Anterior cingulate cortex (tissue), 58 donors: ENCODE data around the gene ETV3.

Experiments used
- DNase-seq, 58 donors: peaks; one replicate each; lab custom pipeline; 2025; lab: John Stamatoyannopoulos, UW

The ETV3 gene

DNA sequence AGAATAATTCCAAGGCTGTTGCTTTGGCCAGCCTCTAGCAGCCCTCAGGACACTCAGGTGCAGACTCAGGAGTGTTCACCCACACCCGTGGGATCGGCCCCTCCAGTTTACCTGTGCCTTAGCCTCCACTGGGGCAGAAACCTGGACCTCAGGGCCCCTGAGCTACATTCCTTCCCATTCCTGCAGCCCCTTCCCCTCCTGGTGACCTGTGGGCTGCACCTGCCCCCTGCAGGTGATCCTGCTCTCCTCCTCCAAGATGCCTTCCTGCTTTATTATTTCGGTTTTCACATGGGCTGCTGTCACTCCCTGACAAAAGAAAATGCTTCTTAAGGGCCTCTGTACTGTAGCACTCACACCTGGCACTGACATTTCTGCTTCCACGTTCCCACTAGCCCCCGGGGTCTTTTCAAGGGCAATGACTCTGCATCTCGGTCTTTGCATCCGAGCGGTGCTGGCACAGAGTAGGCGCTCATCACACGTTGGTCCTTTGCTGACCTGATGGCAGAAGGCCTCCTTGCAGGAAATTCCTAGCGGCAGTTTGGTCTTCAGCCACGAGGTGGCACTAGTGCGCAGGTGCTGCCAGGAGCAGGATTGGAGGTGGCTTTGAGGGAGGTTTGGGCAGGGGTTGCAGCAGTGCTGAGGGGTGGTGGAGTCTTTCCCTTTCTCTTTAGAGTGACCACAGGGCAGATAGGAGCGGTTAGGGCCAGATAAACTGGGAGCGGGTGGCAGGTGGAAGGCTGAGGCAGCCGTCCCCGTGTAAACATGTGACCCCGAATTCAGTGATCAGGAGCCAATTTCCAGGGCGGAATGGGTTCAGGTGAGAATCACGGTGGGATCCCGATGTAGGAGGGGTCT lies 25.3 kb upstream of the ETV3 start:
- DNase-seq = peak in 48 of 58 donors; percentile 9 to 73 (median 32)

- no peak for DNase-seq
Measured at GRCh38 chr1:157162345-157162744, 24.1 kb upstream of the ETV3 start.

GRCh38 chr1:157161901-157162300 lies 23.7 kb upstream of the ETV3 start:
- DNase-seq = no peak

DNA sequence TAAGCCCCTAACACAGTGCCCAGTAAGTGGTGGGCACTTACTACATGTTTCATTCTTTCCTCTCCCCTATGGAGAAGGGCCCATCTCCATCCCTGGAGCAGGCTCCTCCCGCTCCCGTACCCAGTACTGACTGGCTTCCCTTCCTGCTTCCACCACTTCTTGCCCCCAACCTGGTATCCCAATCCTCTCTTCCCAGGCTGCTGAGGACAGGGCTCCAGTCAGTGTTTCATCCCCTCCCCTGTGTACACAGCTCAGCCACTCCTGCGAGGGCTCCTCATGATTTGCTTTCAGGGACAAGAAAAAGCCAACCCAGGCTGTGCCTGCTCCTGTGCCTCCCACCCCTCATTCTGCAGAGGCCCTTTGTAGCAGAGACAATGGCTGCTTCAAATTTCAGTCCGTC lies 20.8 kb upstream of the ETV3 start:
- DNase-seq = no peak

- DNase-seq = peak in 1 of 58 donors; percentile 6
Measured at GRCh38 chr1:157157501-157158190, 19.5 kb upstream of the ETV3 start.

- peak in 52 of 58 donors; percentile 6 to 79 (median 30) for DNase-seq
Measured at GRCh38 chr1:157156058-157156541, 17.9 kb upstream of the ETV3 start.

DNA sequence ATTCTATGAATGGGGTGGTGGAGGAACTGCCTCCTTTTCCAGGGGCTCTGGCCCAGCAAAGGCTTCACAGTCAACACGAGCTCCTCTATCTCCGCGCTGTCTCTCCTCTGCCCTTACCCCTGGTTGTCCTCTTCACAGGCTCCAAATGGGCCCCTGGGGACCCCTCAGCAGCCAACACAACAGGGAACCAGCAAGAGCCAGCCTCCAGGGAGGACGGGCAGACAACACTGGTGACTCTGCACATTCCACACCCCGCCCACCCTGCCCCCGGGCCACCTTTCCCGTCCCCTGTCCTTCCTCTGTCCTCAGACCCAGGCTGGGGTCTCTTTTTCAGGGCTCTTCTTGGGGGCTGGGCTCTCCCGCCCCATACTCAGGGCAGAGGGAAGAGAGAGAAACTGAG lies 17.5 kb upstream of the ETV3 start:
- DNase-seq = no peak

- peak in 2 of 58 donors; percentile 5 to 9 for DNase-seq
Measured at GRCh38 chr1:157154940-157155514, 16.8 kb upstream of the ETV3 start.

DNA sequence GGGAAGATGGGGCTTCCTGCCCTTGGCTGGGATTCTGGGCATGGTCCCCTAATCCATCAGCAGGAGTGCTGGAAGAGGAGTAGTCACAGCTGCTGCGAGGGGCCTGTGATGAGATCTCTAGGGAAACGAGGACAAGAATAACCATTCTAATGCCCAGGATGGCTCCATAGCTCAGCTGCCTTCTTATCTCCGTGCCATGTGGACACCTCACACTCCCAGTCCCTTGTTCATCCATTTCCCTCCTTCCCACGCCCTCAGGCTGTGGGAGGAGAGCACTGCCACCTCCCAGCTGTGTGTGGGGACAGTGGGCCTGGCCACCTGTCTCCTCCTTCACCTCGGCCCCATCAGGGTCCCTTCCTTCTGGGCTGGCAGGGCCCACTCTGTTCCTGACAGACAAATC lies 16.1 kb upstream of the ETV3 start:
- DNase-seq = peak in 3 of 58 donors; percentile 10 to 26 (median 15)

DNA sequence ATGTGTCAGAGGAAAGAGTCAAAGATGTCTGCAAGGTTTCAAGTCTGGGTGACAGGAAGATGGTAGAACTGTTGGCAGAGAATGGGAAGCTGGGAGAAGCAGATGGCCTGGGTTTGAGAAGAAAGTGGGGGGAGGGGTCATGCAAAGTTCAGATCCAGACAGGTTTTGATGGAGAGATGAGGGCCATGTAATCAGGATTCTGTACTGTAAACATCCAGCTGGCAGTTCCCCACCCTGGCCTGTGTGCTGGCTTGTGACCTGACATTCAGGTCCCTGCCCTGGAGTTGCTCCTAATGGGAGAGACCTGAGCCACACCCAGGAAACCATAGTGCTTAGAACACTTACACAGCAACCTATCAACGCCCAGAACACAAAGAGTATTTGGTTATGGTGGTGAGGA lies 15.6 kb upstream of the ETV3 start:
- DNase-seq = no peak

- no peak for DNase-seq
Measured at GRCh38 chr1:157152510-157152909, 14.3 kb upstream of the ETV3 start.

- no peak for DNase-seq
Measured at GRCh38 chr1:157151506-157151905, 13.3 kb upstream of the ETV3 start.

- no peak for DNase-seq
Measured at GRCh38 chr1:157151073-157151472, 12.9 kb upstream of the ETV3 start.

DNA sequence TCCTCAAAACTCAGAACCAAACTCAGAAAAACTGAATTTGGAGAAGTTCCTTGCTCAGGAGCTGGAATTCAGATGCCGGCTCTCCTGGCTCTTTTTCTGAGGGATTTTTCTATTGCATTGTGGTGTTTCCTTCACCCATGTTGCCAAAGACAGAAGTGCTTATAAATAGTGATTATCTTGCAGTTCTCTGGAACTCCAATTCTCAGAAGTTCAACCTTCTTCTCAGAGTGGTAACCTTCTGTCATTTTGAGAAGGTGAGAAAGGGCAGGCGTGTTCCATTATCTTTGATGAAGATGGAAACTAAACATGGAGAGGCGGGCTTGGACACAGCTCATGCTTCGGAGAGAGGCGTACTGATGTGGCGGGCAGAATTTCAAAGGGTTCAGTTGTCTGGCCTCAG lies 12.4 kb upstream of the ETV3 start:
- DNase-seq = no peak

DNA sequence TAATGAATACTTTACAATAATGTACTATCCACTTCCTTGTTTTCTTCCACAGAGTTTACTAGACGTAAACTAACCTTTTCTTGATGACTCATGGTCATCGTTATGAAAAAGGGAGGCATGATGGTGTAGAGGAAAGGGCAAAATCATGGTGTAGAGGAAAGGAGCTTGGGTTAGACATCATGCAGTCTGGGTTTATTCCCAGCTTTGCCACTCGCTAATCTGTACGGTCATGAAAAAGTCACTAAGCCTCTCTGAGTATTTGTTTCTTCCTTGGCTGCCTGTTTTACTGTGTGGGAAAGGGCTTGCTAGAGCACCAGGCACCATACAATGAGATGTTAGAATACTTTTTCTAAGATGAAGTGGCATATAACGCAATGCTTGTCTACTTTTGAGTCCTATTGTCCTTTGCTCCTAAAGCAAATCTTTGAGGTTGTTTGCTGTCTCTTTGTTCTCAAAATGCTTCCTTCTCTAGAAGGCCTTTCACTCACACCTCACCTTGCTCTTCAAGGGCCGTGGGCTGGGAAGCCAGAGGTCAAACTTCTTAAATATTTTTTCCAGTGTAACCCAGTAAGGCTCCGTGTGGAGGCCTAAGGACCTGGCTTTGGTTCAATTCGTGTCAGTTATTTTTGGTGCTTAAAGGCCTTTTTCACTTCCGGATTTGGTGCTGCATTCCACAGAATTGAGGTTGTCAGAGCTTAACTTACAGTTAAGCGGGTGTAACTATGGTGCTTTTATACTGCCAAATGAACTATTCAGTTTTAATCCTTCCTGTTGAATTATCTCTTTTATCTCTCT lies 9.9 kb upstream of the ETV3 start:
- peak in 1 of 58 donors; percentile 2 for DNase-seq

DNA sequence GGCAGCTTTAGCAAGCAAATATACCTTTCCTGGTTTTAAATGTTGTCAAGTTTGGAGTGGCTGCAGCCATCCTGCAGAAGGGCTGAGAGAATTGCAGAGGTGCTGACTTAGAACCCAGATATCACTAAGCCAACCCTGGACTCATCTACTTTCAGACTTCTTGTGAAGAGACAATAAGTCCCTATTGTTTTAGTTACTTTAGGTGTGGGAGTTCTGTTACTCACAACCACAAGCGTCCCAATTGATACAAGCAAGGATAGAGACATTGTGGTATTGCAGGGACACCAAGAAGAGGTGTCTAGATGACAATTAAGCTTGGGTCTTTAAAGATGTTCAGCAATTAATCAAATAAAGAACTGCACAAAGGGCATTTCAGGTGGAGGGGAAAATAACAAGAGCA lies 8.8 kb upstream of the ETV3 start:
- no peak for DNase-seq

GRCh38 chr1:157146244-157146643 lies 8.0 kb upstream of the ETV3 start:
- DNase-seq = no peak

- no peak for DNase-seq
Measured at GRCh38 chr1:157145076-157145475, 6.9 kb upstream of the ETV3 start.

- no peak for DNase-seq
Measured at GRCh38 chr1:157144509-157144908, 6.3 kb upstream of the ETV3 start.

DNA sequence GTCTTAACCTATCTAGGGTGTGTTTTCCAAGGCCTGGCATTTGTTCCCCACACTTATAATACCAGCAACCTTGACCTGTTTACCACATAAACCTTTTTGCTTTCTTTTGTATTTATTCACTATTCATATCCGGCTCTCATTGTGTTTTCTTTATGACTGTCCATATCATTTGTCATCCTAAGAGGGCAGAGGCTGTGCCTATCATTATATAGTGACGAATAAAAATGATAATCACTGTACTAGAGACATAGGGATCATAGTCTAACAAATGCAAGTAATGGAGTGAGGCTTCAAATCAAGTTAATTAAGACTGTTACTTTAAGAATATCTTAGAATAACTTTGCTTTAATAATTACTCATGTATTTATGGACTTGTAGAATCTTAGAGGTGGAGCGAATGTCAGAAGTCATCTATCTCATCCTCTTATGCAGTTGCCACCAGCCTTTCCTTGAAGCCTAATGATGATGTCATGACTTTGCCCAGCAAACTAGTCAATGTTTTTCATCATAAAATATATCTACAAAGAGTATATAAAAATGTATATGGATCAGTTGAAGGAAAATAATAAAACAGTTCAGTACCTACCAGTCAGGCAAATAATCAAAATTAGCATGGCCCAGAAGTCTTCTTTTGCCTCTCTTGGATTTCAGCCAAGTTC lies 4.7 kb upstream of the ETV3 start:
- no peak for DNase-seq
